NCI-H2029 treated with DMSO at 0.1 percent for 48 hours (cell line): Measurements from ENCODE around the gene SLC3A2.
A peak's percentile ranks its signal among the peaks of the same experiment; 100 is the strongest.
"Not testable (repeated sequence)": the region's sequence is repeated elsewhere in the genome, so short reads cannot be mapped to it uniquely, and the experiment has no call there.

ENCODE experiments used
- DNase-seq: peaks from one replicate; lab custom pipeline; 2025; lab: John Stamatoyannopoulos, UW

Gene SLC3A2

GRCh38 chr11:62880803-62881578, at the start of gene SLC3A2:
Gene SLC3A2 (plus strand): TSS chr11:62880896. CDS start chr11:62881024, 128 bp downstream.
- peak; percentile 63 for DNase-seq

- DNase-seq, result no peak
These were observed 49.7 kb upstream of the SLC3A2 start for GRCh38 chr11:62830904-62831519.

GRCh38 chr11:62831520-62832335, 49.0 kb upstream of the SLC3A2 start, which contains the start of gene STX5:
Gene STX5 (minus strand): TSS chr11:62832051. CDS start chr11:62831243, 808 bp downstream.
- DNase-seq, result peak; percentile 92

- DNase-seq, result no peak
These were observed 48.1 kb upstream of the SLC3A2 start, which contains the start of gene TEX54 for GRCh38 chr11:62832336-62833234. Gene TEX54 (minus strand): TSS chr11:62832841.

GRCh38 chr11:62835336-62835735, 45.4 kb upstream of the SLC3A2 start:
- no peak for DNase-seq

- DNase-seq, result peak; percentile 78
These were observed 41.4 kb upstream of the SLC3A2 start, which contains the start of gene WDR74 for GRCh38 chr11:62839050-62839945. Gene WDR74 (minus strand): TSS chr11:62839590. CDS start chr11:62839570, 20 bp downstream.

GRCh38 chr11:62840721-62841360, 39.9 kb upstream of the SLC3A2 start:
- DNase-seq, result peak; percentile 65

GRCh38 chr11:62841361-62842170, 39.1 kb upstream of the SLC3A2 start:
- peak; percentile 96 for DNase-seq

GRCh38 chr11:62842171-62842741, 38.4 kb upstream of the SLC3A2 start:
- DNase-seq, result no peak

GRCh38 chr11:62842891-62843290, 37.8 kb upstream of the SLC3A2 start:
- not testable (repeated sequence) for DNase-seq

- DNase-seq, result no peak
These were observed 37.2 kb upstream of the SLC3A2 start for GRCh38 chr11:62843466-62843865.

GRCh38 chr11:62844154-62844553, 36.5 kb upstream of the SLC3A2 start:
- DNase-seq, result no peak

- no peak for DNase-seq
These were observed 34.5 kb upstream of the SLC3A2 start for GRCh38 chr11:62846177-62846576.

- DNase-seq, result no peak
These were observed 32.9 kb upstream of the SLC3A2 start for GRCh38 chr11:62847767-62848314.

GRCh38 chr11:62850911-62851806, 29.5 kb upstream of the SLC3A2 start:
- no peak for DNase-seq

- no peak for DNase-seq
These were observed 28.7 kb upstream of the SLC3A2 start for GRCh38 chr11:62851807-62852522.
